ENCODE measurements around the gene MIEF2.
A peak's percentile ranks its signal among the peaks of the same experiment; 100 is the strongest.

Gene MIEF2

DNA sequence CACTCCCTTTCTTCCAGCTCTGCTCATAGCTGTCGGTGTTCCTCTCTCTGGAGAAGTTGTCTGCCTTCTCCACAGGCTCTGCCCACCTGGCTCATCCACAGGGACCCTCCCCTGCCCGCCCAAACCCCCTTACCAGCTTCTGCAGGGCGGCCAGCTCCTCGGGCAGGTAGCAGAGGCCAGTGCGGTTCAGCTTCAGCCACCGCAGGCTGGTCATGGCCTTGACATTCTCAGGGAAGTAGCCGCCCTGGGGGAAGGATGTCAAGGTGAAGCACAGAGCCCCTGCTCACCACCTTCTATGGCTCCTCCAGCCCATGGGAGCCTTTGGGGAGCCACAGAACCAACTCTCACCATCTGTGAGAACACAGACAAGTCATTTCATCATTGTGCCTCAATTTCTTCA is 3.7 kb upstream of the MIEF2 start:
- no peak for DNase-seq (ENCODE audit: low spot score)

- DNase-seq (ENCODE audit: low spot score), result peak; percentile 78
These were observed 3.0 kb upstream of the MIEF2 start for GRCh38 chr17:18257268-18257981.

DNA sequence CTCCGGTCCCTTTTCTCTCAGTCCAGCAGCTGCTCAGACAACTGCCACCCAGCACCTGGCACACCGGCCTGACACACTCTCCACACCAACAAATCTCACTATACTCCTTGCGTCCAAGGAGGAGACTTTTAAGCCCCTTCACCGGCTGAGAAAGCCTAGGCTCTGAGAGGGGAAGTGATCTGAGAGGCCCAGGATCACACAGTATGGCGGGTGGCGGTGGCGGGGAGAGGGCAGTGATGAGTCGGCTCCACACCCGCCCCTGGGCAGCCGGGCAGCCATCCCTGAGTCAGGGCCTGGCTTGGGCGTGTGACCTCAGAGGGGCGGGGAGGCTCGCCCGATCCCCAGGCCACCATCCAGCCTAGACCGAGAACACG is 2.5 kb upstream of the MIEF2 start:
- peak; percentile 94 for DNase-seq (ENCODE audit: low spot score)

DNA sequence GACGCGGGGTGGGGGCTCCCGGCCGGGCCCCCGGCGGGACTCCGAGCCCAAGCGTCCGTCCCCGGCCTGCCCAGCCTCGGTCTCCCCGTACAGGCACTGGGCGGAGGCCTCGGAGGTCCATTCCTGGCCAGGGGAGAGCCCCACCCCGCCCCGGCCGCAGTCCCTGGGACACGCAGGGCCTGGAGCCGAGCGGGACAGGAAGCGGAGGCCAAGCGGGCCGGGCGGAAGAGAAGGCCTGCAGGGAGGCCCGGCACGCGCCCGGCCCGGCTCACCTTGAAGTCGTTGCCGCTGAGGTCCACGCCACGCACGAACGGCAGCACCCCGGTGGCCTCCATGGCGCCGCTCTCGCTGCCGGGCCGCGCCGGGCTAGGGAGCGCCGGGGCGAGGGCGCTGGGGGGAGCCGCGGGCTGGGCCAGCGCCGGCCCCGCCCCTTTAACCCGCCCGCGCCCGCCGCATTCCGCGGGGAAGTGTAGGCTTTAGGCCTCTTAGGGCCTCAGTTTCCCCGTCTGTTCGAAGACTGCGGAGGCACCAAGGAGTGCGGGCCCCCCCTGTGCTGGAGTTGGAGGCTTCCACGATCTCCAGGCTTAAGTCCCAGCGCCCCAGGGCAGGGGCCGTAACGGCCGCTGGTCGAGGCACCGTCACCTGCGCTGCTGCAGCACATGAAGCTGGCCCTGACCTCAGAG is 2.0 kb upstream of the MIEF2 start, which contains the start of gene FLII:
Gene FLII, minus strand, starts transcription at position 383 of the 683 bp plus-strand sequence. Its CDS starts 48 bp downstream, at position 335.
- peak; percentile 86 for DNase-seq (ENCODE audit: low spot score)

DNA sequence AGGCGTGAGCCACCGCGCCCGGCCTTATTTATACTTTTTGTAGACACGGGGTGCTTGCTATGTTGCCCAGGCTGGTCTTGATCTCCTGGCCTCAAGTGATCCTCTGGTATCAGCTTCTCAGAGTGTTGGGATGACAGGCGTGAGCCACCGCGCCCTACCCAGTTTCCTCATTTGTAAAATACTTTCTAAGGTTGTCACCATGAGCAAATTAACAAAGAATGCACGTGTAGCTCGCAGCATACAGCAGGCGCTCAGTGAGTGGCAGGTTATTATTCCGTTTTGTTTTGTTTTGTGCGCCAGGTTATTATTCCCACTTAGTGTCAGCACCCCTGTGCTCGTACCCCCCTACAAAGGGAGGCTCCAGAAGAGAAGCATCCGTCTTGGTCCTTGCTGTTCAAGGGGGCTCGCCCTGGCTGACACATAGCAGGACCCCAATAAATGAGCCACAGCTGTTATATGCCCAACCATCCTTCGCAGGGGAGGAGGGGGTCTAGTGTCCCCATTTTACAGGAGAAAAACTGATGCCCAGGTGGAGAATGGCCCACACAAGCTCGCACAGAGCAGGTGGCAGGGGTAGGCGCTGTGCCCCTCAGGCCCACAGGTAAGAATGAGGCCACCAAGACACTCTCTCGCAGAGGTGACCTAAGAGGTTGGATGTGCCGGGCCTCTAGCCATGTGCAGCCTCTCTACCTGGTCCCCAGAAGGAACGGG is 686 bp upstream of the MIEF2 start:
- no peak for DNase-seq (ENCODE audit: low spot score)

DNA sequence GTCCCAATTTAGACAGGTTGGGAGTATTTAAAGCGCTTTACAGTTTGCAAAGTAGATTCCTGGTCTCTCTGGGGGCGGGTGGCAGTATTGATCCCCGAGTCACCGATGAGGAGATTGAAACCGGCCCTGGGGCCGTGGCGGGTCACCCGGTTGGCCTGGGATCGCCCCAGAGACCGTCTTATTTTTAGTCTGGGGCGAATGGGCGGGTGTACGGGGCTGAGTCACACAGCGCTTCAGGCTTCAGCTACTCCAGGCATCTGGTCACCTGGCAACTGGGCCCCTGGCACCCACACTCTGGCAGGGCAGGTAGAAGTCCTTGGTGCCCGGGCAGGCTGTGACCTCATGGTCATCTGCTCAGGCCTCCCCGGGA is 669 bp downstream of the MIEF2 start:
- DNase-seq (ENCODE audit: low spot score), result peak; percentile 84

DNA sequence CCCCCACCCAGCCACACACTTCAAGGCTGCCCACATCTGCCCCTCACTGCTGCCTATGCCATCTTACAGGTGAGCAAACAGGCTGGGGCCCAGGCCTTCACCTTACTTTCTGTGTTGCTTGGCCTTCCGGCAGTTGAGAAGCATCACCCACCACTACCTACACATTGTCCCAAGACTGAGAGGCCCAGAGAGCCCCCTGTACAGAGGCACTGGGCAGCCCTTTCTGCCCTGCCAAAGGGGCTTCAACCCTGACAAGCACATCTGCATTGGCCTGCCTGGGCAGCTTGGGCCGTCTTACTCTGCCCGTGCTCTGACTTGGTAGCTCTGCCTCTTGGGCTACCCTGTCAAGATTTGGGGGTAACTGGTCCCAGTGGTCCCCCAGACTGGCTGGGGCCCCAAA is 1.2 kb downstream of the MIEF2 start:
- DNase-seq (ENCODE audit: low spot score), result no peak

DNA sequence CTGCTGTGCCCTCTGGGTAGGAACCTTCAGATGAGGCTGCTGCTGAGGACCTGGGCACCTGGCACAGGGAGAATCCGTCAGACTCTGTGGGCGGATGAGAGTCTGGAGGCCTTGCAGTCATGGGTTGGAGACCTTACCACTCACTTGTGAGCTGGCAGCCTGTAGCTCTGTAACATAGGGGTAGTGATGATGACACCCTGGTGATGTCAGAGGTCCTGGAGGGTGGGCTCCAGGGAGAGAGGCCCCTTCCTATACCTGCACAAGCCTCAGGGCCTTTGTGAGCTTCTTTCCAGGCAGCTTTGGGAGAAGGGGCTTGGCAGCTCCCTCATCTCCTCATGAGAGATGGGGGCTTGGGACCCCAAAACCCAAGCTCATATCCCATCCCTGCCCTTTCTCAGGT is 1.6 kb downstream of the MIEF2 start:
- no peak for DNase-seq (ENCODE audit: low spot score)

DNA sequence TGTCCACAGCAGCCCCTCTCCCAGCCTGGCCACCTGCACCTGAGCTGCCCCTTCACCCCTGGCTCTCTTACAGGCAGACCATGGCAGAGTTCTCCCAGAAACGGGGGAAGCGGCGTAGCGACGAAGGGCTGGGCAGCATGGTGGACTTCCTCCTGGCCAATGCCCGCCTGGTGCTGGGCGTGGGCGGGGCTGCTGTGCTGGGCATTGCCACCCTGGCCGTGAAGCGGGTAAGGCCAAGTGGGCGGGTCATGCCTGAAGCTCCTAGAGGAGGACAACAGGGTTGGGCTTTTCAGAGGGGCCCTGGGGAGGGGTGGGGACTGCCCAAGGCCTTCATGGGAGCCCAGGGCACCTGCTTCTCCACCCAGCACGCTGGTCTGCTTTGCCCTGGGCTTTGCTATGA is 2.2 kb downstream of the MIEF2 start:
- DNase-seq (ENCODE audit: low spot score), result no peak

GRCh38 chr17:18263885-18264682 is 3.6 kb downstream of the MIEF2 start:
- no peak for DNase-seq (ENCODE audit: low spot score)

- DNase-seq (ENCODE audit: low spot score), result no peak
These were observed 6.9 kb downstream of the MIEF2 start for GRCh38 chr17:18267366-18267765.

DNA sequence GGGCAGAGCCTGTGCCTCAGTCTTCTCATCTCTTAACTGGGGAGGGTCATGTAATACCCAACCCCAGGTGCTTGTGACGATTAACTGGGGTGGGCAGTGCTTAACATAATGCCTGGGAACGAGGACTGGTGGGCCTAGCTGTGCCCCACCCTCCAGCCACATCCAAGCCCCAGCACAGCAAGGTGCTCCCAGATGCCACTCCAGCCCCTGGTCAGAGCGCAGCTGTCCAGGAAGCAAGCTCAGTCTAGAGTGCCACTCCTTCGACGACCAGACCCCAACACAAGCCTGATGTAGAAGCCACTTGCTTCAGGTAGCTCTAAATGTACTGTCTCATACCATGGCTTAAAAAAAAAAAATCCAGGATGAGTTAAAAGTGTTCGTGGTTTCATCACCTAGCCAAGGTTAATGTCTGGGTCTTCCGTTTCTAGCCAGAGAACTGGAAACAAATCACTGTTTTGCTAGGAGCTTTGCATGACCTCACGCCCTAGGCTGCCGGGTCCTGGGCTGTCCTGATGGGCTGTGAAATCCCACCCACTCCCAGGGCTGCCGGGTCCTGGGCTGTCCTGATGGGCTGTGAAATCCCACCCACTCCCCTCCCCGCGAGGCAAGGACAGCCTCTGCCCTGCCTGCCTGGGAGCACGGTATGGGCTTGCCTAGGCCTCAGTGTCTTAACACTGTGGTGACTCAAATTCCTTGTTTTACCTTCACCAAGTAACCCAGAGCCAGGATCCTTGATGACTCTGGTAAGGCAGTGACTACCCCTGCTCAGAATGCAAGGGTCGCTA is 7.7 kb downstream of the MIEF2 start:
- no peak for DNase-seq (ENCODE audit: low spot score)

DNA sequence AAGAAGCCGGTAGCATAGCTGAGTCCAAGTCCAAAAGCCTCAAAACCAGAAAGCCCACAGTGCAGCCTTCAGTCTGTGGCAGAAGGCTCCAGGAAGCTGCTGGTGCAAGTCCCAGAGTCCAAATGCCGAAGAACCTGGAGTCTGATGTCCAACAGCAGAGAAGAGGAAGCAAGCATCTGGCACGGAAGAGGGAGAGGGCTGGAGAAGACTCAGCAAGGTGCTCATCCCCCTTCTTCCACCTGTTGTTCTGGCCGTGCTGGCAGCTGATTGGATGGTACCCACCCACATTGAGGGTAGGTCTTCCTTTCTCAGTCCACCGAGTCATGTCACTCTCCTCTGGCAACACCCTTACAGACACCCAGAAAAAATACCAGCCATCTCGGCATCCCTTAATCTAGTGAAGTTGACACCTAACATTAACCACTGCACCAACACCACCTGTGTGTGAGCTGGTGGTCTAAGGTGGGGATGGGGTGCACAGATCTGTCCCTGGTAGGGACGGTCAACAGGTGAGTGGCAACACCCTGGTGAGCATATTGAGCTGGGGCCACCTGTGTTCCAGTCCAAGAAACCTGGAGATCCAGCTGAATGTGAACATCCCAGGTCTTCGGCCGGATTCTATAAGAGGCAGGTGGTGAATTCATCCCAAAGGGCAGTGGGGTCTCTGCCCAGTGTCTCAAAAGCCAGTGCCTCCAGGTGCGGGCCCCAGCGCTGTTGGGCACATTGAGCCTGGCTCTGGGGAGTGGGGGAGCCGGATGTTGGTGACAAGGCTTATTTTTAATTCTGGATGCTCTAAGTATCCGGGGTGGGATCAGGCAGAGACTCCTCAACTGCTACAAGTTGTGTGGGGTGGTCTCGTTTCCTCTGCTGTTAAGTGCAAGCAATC is 9.8 kb downstream of the MIEF2 start:
- DNase-seq (ENCODE audit: low spot score), result no peak

DNA sequence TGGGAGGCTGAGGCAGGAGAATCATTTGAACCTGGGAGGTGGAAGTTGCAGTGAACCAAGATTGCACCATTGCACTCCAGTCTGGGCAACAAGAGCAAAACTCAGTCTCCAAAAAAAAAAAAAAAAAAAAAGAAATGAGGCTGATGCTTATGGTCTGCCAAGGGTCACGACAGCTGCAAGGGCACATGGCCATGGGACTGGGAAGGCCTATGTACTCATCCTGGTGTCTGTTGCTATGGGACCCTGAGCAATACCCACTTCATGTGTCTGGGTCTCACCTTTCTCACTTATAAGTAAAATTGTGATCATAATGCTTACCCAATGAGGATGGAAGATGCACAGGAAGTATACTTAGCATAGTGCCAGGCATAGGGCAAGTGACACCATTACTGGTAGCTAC is 16.6 kb downstream of the MIEF2 start:
- no peak for DNase-seq (ENCODE audit: low spot score)

DNA sequence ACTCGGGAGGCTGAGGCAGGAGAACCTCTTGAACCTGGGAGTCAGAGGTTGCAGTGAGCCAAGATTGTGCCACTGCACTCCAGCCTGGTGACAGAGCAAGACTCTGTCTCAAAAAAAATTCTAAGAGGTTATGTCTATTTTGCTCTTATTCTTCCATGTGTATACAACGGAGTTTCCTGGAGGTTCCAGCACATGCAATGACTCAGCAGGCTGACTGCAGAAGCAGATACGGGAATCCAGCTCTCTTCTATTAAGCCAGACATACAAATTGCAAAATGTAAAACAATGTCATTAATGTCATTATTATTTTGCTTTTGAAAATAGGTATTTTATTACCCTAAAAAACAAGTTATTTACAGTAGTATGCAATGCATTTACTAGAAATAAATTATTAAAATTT is 18.4 kb downstream of the MIEF2 start:
- DNase-seq (ENCODE audit: low spot score), result no peak

DNA sequence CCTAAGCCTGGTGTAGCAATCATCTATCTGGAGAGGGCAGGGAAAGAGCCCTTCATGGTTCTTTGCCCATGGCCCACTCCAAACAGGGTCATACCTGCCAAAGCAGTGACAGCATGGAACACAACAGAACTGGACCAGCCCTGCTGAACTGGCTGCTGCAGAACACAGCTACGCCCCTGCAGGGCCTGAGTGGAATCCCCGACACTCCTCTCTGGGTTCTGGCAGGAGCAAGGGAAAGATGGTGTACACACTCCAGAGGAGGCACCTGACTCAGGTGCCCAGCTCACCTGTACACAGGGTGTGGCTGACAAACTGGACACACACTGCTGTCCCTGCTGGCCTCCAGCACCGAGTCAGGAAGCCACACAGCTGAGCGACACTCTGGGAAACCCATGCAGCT is 19.8 kb downstream of the MIEF2 start:
- no peak for DNase-seq (ENCODE audit: low spot score)

- peak; percentile 45 for DNase-seq (ENCODE audit: low spot score)
These were observed 20.4 kb downstream of the MIEF2 start for GRCh38 chr17:18280766-18281371.

DNA sequence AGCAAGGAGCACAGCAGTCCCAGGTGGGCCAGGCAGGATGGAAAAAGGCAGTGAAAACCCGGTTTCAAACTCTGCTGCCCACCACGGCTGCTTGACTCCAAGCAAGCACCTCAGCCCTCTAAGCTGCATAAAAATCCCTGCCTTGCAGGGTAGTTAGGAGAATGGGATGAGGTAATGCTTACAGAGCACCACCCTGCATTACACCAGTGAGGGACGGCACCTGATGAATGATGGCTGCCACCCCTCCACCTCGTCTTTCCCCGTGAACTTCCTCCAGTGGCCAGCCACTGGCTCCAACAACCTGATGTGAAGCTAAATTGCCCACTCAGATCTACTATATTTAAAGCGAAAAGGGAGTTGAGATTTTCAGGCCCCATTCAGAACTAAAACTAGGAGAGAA is 21.3 kb downstream of the MIEF2 start:
- DNase-seq (ENCODE audit: low spot score), result no peak

- DNase-seq (ENCODE audit: low spot score), result no peak
These were observed 24.8 kb downstream of the MIEF2 start for GRCh38 chr17:18285296-18285695.

Data from AG08396 (cell line).